Measurements from ENCODE around the gene HDAC4.

Gene HDAC4

DNA sequence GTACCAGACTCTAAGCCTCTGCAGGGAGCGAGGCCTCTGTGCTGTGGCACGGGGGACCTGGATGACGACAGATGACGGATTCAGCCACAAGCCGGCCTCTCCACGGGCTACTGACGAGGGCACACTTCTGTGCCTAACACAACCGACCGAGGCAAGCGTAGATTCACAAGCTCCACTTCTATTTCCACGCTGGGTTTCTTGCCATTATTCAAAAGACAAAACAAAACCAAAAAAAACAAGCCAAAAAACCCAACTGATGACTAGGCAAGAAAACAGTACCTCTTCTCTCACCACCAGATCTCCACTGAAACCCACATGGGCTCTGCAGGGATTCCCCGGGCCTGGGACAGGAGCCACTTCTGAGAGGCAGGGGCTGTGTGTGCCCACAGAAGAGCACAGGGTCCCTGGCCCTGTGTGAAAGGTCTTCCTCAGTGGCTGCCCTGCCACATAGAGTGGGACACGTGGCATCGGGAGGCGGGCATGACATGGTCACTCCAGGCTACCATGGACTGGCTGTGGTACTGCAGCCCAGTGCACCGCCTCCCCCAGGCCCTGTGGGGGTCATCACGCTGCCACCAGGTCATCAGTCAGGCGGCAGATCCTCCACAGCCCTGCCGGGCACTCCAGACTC lies 254.7 kb downstream of the HDAC4 start:
- no peak for DNase-seq

DNA sequence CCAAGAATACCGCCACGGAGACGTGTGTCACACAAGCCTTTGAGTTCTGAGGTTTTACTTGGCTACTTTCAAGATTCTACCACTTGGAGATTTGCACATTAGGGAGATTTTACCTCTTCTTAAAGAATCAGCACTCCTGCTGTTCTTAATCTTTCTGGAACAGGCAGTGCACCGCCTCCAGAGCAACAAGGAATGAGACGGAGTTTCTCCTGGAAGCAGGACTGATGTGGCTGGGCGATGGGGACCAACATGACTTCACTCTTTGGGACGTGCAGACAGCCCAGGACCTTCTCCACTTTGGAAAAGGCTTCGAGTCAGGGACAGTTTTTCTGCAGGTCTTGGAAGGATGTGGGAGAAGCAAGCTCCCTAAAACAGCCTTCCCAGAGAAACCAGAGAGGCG lies 255.2 kb downstream of the HDAC4 start:
- DNase-seq: no peak

- no peak for DNase-seq
Observed at GRCh38 chr2:239145106-239145505, 255.7 kb downstream of the HDAC4 start.

DNA sequence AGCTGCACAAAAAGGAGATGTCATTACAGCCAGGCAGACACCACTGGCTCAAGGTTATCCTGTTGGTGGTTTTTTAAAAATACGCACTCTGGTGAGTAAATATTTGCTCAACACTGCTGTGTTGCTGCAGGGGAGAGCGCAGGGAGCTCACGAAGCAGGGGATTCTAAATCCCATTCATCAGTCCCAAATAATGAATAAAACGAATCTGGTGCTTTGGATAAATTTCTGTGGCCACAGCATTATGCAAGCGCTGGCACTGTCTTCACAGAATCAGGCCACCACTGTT lies 256.2 kb downstream of the HDAC4 start:
- DNase-seq: no peak

DNA sequence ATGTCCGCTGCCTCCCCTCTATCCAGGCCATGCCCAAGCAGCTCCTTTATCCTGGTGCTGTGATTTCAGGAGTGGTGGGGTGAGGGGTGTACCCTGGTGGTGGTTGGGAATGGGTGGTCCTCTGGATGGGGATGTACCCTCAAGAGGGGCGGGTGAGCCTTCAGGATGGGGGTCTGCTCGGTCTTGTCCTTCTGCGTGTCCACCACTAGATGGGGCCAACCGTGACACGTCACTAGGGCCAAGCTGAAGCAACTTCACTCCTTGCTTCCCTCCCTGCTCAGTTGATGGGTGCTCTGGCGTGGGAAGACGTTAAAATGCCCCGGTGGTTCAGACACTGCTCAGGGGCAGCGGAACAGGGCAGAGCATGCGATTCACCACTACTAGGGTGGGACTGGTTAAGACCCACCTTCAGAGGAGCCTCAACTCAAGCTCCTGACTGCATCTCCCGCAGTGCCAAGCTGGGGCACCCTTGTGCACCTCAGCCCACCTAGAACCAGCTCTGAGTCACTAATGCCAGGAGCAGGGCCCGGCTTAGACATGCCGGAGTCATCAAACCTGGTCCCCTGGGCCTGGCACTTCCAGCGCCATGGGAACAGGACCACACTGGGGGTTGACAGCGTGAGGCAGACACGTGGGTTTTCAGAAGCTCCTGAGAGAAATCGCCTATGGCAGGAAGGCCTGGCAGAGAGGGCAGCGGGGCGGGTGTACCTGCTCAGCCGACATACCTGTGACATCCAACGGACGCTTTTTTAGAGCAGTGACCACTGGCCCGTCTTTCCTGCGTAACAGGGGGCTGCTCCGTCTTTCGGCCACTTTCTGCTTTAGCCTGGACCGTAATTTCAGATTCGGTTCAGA lies 256.7 kb downstream of the HDAC4 start:
- no peak for DNase-seq

- no peak for DNase-seq
Observed at GRCh38 chr2:239142806-239143205, 258.0 kb downstream of the HDAC4 start.

DNA sequence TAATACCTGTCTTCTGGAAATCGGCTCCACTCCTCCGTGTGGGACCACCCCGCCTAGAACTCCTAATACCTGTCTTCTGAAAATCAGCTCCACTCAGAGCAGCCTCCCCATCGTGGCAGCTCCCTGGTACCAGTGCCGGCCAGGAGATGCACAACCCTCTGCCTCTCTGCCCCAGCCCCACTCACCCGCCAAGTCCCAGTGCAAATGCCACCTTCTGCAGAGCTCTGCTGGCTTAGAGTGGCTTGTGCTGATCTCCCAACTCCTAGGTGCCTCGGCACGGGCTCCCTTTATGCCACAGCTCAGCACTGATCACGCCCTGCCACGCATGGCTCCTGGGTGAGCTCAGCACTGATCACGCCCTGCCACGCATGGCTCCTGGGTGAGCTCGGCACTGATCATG lies 258.5 kb downstream of the HDAC4 start:
- DNase-seq: no peak

DNA sequence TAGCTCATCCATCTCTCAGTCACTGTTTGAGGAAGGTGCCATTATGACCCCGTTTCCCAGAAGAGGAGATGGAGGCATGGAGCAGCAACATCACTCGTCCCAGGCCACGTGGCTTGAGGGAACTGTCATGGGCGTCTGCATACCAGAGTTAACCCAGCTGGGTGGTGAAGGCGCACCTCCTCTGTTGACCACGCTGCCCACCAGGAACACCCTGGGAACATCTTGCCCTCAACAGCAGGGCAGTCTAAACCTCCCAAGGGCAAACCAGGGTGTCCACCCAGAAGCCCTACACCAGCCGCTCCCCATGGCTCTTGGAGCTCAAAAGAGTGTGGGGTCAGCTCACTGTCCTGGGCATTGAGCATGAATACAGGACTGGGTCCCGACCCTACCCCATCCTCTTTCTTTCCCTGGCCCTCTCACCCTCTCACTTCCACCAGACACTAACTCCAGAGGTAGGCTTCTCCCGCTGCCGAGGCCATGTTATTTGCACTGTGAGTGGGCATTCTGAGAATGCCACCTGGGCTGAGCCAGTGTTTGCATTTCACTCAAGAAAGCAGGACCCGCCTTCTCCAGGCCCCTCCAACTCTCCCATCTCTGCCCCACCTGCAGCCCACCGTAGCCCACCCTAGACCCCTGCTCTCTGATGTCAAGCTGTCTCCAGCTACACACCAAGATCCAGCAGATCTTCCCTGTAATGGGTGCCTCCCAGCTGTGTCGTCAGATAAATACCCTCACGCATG lies 259.6 kb downstream of the HDAC4 start:
- DNase-seq: no peak

GRCh38 chr2:239140346-239141020 lies 260.3 kb downstream of the HDAC4 start:
- no peak for DNase-seq

DNA sequence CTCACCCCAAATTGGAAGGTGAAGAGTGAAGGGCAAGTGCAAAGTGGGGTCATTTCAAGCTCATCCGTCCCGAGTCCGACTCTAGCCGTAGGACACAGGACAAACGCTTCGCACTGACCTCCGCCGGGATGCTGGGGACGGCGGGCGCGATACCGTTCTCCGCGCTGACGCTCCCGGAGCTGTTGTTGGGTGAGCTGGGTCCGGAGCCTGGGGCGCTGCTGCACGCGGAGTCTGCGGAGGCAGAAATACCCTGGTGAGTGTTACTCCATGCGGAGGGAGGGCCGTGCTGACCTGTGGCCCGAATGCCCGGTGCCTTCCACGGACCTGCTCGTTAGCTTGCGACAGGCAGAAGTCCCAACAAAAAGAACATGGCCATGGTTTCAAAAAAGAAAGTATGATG lies 261.3 kb downstream of the HDAC4 start:
- no peak for DNase-seq

DNA sequence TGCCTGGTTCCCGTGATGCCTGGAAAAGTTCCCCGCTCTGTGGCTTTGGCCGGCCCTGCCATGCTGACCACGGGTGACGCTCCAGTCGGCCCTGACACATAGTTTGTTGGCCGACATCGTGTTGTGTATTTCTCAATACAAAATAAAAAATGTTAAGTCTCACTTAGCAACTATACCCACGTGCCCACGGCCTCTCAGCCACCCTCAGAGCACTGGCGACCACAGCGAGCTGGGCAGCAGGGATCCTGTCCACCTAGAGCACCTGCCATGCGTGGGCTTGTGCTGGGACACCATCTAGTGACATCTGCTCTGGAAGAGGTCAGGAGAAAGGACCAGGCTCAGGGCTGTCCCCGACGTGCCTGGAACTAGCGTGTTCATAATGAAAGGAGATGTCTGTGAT lies 261.7 kb downstream of the HDAC4 start:
- DNase-seq: no peak

DNA sequence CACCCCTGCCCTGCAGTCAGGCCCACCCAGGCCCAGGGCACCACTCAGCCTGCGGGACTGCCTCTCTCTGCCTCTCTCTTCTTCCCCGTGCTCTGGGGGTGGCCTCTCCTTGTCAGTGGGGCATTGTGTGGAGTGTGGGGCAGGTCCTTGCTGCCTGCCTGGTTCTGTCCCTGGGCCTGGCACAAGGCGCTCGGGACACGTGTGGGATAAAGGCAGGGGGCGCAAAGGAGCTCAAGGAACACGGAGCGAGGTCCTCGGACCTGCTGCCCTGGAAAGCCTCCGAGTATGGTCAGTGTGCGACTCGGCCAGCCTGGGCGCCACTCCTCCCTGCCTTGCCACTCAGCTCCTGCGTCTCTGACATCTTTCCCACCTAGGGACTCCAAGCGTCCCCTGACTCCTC lies 262.2 kb downstream of the HDAC4 start:
- no peak for DNase-seq

DNA sequence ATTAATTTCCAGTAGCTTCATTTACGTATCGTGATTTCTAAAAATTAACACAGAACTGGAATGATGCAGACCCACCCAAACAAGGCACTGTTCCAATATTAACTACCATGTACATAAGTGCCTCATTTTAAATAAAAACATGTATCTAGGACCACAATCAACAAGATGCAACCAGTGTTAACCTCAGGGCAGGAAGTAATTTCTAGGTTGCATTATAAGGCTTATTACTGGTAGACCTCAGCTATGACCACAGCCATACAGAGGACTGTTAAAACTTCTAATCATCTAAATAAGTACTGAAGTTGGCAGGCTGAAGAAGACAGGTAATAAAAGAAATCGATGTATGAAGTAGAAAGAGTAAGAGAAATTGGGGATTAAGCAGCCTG lies 262.9 kb downstream of the HDAC4 start:
- no peak for DNase-seq

DNA sequence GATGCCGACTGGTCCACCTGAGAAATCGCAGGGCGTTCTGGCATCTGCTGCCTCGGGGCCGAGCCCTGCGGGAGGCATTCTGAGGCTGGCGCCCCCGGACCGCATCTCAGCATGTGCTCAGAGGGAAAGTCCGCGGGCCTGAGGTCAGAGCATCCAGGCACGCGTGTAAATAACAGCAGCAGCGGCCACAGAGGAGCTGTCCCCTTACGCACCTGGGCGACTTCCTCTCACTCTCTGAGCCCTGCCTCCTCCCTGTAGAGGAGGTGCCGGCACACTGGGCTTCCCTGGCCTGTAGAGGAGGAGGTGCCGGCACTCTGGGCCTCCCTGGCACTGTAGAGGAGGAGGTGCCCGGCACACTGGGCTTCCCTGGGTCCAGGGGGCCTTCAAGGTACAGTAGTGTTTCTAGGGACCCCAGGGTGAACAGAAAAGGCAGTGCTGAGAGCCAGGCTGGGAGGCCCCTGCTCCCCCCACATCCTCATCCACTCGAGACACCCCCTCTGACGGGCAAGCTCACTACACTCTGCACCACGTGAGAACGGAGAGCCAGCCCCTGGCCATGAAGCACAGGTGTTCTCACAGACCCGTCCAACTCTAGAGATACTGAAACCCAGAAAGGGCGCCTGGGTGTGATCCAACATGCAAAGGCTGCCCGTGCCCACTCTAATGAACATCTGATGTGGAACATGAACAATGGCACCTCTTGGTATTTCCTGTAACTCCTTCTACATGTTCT lies 263.5 kb downstream of the HDAC4 start:
- no peak for DNase-seq

GRCh38 chr2:239136762-239137161 lies 264.1 kb downstream of the HDAC4 start:
- no peak for DNase-seq

DNA sequence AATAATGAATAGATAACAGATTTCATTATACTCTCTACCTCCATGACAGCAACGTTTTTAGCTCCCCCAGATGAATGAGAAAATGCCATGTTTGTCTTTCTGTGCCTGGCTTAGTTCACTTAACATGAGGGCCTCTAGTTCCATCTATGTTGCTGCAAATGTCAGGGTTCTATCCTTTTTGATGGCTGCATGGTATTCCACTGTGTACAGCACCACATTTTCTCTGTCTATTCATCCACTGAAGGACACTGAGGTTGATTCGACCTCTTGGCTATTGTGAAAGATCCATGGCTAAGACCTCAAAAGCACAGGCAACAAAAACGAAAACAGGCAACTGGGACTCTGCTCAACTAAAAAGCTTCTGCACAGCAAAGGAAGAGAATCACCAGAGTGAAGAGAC lies 264.6 kb downstream of the HDAC4 start:
- no peak for DNase-seq

- no peak for DNase-seq
Observed at GRCh38 chr2:239135531-239135930, 265.3 kb downstream of the HDAC4 start.

GRCh38 chr2:239133945-239134570 lies 266.8 kb downstream of the HDAC4 start:
- no peak for DNase-seq

GRCh38 chr2:239132786-239133185 lies 268.0 kb downstream of the HDAC4 start:
- no peak for DNase-seq

DNA sequence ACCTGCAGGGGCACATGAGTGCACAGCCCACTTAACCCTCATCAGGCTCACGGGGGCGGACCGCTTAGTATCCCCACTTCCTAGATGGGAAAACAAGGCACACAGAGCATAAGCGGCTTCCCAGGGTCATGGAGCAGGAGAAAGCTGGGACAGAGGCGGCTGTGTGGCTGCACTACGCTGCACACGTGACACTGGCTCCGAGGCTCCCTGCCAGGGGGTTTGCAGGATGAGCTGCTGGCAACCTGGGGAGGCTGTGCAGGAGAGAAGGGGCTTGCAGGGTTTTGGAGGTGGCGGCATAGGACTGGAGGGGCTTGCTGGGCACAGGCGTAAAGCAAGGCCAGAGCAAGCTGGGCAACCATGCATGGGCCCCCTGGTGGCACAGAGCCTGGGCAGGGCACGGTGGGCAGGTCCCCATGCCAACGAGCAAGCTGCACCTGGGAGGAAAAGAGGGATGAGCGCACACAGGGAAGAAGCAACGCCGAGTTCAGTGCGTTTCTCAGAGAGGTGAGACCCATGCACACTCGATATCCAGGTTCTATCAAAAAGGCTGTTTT lies 268.6 kb downstream of the HDAC4 start:
- DNase-seq: no peak

DNA sequence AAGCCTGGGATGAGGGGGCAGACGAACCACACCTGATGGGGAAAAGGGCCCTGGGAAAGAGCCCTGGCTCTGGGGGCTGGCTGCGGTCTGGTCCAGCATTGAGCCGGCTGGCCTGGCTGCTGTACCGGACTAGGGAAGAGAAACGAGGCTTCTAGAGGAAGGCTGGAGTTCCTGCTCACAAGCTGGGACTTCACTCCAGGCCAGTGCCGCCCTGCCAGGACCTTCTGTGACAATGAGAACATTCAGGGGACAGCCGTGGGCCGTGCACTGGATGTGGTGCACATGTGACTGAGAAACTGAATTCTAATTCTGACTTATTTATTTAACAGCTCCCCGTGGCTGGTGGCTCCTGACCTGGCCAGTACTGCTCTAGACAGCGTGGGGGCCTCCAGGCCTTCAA lies 269.3 kb downstream of the HDAC4 start:
- no peak for DNase-seq

DNA sequence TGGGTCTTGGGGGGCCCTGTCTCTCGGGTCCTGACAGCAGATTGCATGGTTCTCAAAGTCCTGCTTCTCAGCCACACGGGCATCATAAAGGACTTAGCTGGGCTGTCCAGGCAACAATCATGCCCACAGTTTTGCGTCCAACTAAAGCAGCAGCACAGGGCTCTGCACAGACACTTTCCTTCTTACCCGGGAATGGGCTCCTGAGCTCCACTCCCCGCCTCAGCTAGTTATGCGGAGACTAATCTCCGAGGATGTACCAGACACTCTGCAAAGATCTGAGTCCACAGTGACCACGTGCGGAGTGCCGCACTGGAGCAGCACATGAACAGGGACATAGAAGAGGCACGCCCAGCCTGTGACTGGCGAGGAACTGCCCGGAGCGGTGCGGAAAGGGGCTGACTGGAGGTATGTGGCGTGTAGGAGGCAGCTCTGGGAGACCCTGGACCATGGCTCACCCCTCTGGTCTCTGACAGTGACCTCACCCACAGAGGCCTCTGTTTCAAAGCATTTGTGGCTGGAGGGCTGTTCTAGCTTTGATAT lies 270.0 kb downstream of the HDAC4 start:
- no peak for DNase-seq
